ENCODE measurements around the gene ADGRV1.

Gene ADGRV1

DNA sequence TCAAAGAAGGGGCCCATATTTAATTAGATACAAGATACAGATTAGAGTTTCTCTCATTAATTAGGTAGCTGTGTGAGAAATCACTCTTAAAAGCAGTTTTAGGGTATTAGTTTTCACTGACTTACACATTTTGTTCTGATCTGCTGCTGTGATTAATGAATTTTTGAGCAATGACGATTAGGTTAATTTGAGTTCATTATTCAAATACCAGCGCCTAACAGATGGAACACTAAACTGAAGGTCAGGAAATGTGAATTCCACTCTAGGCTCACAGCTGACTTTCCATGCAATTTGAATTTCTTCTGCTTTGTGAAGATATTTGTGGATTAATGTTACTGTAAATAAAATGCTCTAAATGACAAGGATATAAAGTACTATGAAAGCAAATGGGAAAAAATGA, 380.6 kb downstream of the ADGRV1 start:
- H3K27ac ChIP-seq (ENCODE audit: low read length), result no peak overlapping the region
- no peak overlapping the region for H3K4me3 ChIP-seq (ENCODE audit: low read depth in 1 of 2, low read length in 2 of 2)

DNA sequence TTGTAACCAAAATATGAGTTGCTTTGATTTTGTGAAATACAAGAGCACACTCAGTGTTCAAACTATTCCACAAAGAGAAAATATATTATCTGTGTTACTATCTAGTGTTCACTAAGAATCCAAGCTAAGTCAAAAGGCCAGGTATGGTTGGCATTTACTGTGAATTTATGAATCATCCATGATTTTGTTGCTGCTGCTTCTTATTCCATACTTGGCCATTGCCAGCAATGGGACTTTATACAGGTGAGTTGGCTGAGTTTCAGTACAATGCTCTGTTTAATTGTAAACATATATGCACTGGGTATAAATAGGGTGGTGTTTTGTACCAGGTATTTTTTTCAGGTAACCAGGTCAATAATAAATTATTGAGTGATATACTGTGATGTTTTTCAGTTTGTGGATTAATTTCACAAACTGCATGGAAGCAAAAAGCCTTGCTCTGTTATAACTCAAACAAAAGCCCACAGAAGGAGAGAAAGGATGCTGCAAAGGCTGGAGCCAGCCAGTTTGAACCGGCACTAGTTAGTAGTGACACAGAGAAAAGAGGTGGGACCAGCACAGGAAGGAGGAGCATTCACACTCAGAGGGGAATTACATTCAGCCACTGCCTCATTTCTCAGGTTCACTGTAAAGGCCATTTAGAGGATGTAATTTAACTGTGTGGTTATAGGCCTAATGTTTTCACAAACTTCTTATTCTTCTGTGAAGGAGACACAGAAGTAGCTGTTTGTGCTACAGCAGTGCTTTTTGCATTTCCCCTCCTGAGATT, 381.8 kb downstream of the ADGRV1 start:
- Histone ChIP-seq H3K9me3 (ENCODE audit: control insufficient read depth in 1 of 2, low read length in 2 of 2) (no peaks in the 10 kb centered on the region), H3K4me3 (ENCODE audit: low read depth in 1 of 2, low read length in 2 of 2) (no peak overlapping the region), H3K36me3 (ENCODE audit: control insufficient read depth in 1 of 2, insufficient read depth in 2 of 2, low read length in 2 of 2) (no peaks in the 10 kb centered on the region), H3K4me1 (ENCODE audit: control insufficient read depth in 1 of 2, insufficient read depth in 2 of 2, low read length in 2 of 2) (peaks cover 0 to 16% of the 10 kb centered on the region in 2 donors), H3K27ac (ENCODE audit: low read length) (no peak overlapping the region), H3K27me3 (ENCODE audit: low read depth, low read length) (no peaks in the 10 kb centered on the region)

More for the DNA sequence above, 380.6 kb downstream of the ADGRV1 start:
- no peaks in the 10 kb centered on the region for H3K36me3 ChIP-seq (ENCODE audit: control insufficient read depth in 1 of 2, insufficient read depth in 2 of 2, low read length in 2 of 2)
- H3K27me3 ChIP-seq (ENCODE audit: low read depth, low read length), result no peaks in the 10 kb centered on the region
- H3K9me3 ChIP-seq (ENCODE audit: control insufficient read depth in 1 of 2, low read length in 2 of 2), result no peaks in the 10 kb centered on the region
- H3K4me1 ChIP-seq (ENCODE audit: control insufficient read depth in 1 of 2, insufficient read depth in 2 of 2, low read length in 2 of 2), result peaks cover 0 to 16% of the 10 kb centered on the region in 2 donors

GRCh38 chr5:90941002-90941720, 382.6 kb downstream of the ADGRV1 start:
- Histone ChIP-seq H3K27me3 (ENCODE audit: low read depth, low read length) (no peaks in the 10 kb centered on the region), H3K4me3 (ENCODE audit: low read depth in 1 of 2, low read length in 2 of 2) (no peak overlapping the region), H3K4me1 (ENCODE audit: control insufficient read depth in 1 of 2, insufficient read depth in 2 of 2, low read length in 2 of 2) (peaks cover 0 to 16% of the 10 kb centered on the region in 2 donors), H3K36me3 (ENCODE audit: control insufficient read depth in 1 of 2, insufficient read depth in 2 of 2, low read length in 2 of 2) (no peaks in the 10 kb centered on the region), H3K9me3 (ENCODE audit: control insufficient read depth in 1 of 2, low read length in 2 of 2) (no peaks in the 10 kb centered on the region), H3K27ac (ENCODE audit: low read length) (no peak overlapping the region)

DNA sequence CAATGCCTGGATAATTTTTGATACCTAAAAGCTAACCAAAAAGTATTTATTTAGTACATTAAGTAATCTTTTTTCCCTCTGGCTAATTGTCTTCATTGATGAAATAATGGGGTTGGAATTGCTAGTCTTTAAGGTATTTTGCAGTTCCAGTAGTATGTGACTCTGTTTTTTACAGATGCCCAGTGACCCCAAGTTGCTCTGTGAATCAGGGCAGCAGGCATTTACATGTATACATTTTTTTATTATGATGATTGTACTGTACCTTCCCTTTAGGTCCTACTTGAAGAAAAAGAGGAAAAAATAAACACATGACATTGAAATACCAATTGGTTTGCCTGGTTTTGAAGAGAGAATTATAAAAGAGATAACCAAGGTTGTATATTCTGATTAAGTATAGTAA, 385.5 kb downstream of the ADGRV1 start:
- Histone ChIP-seq H3K27me3 (ENCODE audit: low read depth, low read length) (no peaks in the 10 kb centered on the region), H3K27ac (ENCODE audit: low read length) (no peak overlapping the region)

DNA sequence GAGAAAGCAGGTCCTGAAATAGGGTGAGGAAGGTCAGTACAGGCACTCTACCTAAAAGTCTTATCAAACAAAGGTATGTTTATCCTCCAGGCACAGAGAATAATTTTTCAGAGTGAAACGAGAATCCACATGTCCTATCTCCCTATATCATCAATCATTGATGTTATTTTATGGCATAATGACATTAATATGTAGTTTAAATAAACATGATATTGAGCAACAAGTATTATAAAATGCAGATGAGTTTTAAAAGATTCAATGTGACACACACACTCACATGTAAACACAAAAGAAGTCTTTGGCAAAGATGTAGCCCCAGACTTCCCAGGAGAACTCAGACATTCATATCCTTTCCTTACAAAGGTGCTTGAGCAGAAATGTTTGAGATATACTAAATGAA, 389.1 kb downstream of the ADGRV1 start:
- Histone ChIP-seq H3K27me3 (ENCODE audit: low read depth, low read length) (no peaks in the 10 kb centered on the region), H3K4me3 (ENCODE audit: low read depth in 1 of 2, low read length in 2 of 2) (no peak overlapping the region), H3K36me3 (ENCODE audit: control insufficient read depth in 1 of 2, insufficient read depth in 2 of 2, low read length in 2 of 2) (no peaks in the 10 kb centered on the region), H3K4me1 (ENCODE audit: control insufficient read depth in 1 of 2, insufficient read depth in 2 of 2, low read length in 2 of 2) (no peaks in the 10 kb centered on the region), H3K9me3 (ENCODE audit: control insufficient read depth in 1 of 2, low read length in 2 of 2) (no peaks in the 10 kb centered on the region), H3K27ac (ENCODE audit: low read length) (no peak overlapping the region)

More for the DNA sequence above, 385.5 kb downstream of the ADGRV1 start:
- Histone ChIP-seq H3K4me3 (ENCODE audit: low read depth in 1 of 2, low read length in 2 of 2) (no peak overlapping the region), H3K9me3 (ENCODE audit: control insufficient read depth in 1 of 2, low read length in 2 of 2) (no peaks in the 10 kb centered on the region), H3K4me1 (ENCODE audit: control insufficient read depth in 1 of 2, insufficient read depth in 2 of 2, low read length in 2 of 2) (peaks cover 0 to 16% of the 10 kb centered on the region in 2 donors), H3K36me3 (ENCODE audit: control insufficient read depth in 1 of 2, insufficient read depth in 2 of 2, low read length in 2 of 2) (no peaks in the 10 kb centered on the region)

GRCh38 chr5:90948969-90949368, 390.4 kb downstream of the ADGRV1 start:
- no peaks in the 10 kb centered on the region for H3K9me3 ChIP-seq (ENCODE audit: control insufficient read depth in 1 of 2, low read length in 2 of 2)
- H3K36me3 ChIP-seq (ENCODE audit: control insufficient read depth in 1 of 2, insufficient read depth in 2 of 2, low read length in 2 of 2), result no peaks in the 10 kb centered on the region
- no peak overlapping the region for H3K4me3 ChIP-seq (ENCODE audit: low read depth in 1 of 2, low read length in 2 of 2)
- no peaks in the 10 kb centered on the region for H3K27me3 ChIP-seq (ENCODE audit: low read depth, low read length)
- no peak overlapping the region for H3K27ac ChIP-seq (ENCODE audit: low read length)
- no peaks in the 10 kb centered on the region for H3K4me1 ChIP-seq (ENCODE audit: control insufficient read depth in 1 of 2, insufficient read depth in 2 of 2, low read length in 2 of 2)

- Histone ChIP-seq H3K36me3 (ENCODE audit: control insufficient read depth in 1 of 2, insufficient read depth in 2 of 2, low read length in 2 of 2) (no peaks in the 10 kb centered on the region), H3K4me3 (ENCODE audit: low read depth in 1 of 2, low read length in 2 of 2) (no peak overlapping the region), H3K27ac (ENCODE audit: low read length) (no peak overlapping the region), H3K27me3 (ENCODE audit: low read depth, low read length) (no peaks in the 10 kb centered on the region), H3K9me3 (ENCODE audit: control insufficient read depth in 1 of 2, low read length in 2 of 2) (no peaks in the 10 kb centered on the region), H3K4me1 (ENCODE audit: control insufficient read depth in 1 of 2, insufficient read depth in 2 of 2, low read length in 2 of 2) (no peaks in the 10 kb centered on the region)
Observed at GRCh38 chr5:90949469-90950358, 391.1 kb downstream of the ADGRV1 start.

GRCh38 chr5:90955001-90955635, 396.5 kb downstream of the ADGRV1 start:
- Histone ChIP-seq H3K4me3 (ENCODE audit: low read depth in 1 of 2, low read length in 2 of 2) (no peak overlapping the region), H3K27me3 (ENCODE audit: low read depth, low read length) (no peaks in the 10 kb centered on the region), H3K27ac (ENCODE audit: low read length) (no peak overlapping the region), H3K4me1 (ENCODE audit: control insufficient read depth in 1 of 2, insufficient read depth in 2 of 2, low read length in 2 of 2) (no peaks in the 10 kb centered on the region), H3K36me3 (ENCODE audit: control insufficient read depth in 1 of 2, insufficient read depth in 2 of 2, low read length in 2 of 2) (no peaks in the 10 kb centered on the region), H3K9me3 (ENCODE audit: control insufficient read depth in 1 of 2, low read length in 2 of 2) (no peaks in the 10 kb centered on the region)

GRCh38 chr5:90956511-90957097, 398.0 kb downstream of the ADGRV1 start:
- H3K4me1 ChIP-seq (ENCODE audit: control insufficient read depth in 1 of 2, insufficient read depth in 2 of 2, low read length in 2 of 2), result no peaks in the 10 kb centered on the region
- H3K27ac ChIP-seq (ENCODE audit: low read length), result no peak overlapping the region

DNA sequence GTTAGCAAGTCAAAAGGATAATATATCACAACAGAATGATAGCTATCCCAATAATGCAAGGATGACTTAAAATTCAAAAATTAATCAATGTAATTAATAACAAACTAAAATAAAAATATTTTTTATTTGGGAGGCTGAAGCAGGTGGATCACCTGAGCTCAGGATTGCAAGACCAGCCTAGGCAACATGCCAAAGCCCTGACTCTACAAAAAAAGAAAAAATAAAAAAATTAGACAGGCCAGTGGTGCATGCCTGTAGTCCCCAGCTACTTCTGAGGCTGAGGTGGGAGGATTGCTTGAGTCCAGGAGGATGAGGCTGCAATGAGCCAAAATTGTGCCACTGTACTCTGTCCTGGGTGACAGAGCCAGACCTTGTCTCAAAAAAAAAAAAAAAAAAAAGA, 399.3 kb downstream of the ADGRV1 start:
- no peaks in the 10 kb centered on the region for H3K4me1 ChIP-seq (ENCODE audit: control insufficient read depth in 1 of 2, insufficient read depth in 2 of 2, low read length in 2 of 2)
- H3K27me3 ChIP-seq (ENCODE audit: low read depth, low read length), result no peaks in the 10 kb centered on the region

More at GRCh38 chr5:90956511-90957097, 398.0 kb downstream of the ADGRV1 start:
- Histone ChIP-seq H3K36me3 (ENCODE audit: control insufficient read depth in 1 of 2, insufficient read depth in 2 of 2, low read length in 2 of 2) (no peaks in the 10 kb centered on the region), H3K9me3 (ENCODE audit: control insufficient read depth in 1 of 2, low read length in 2 of 2) (no peaks in the 10 kb centered on the region), H3K27me3 (ENCODE audit: low read depth, low read length) (no peaks in the 10 kb centered on the region), H3K4me3 (ENCODE audit: low read depth in 1 of 2, low read length in 2 of 2) (no peak overlapping the region)

More for the DNA sequence above, 399.3 kb downstream of the ADGRV1 start:
- Histone ChIP-seq H3K9me3 (ENCODE audit: control insufficient read depth in 1 of 2, low read length in 2 of 2) (no peaks in the 10 kb centered on the region), H3K4me3 (ENCODE audit: low read depth in 1 of 2, low read length in 2 of 2) (no peak overlapping the region), H3K36me3 (ENCODE audit: control insufficient read depth in 1 of 2, insufficient read depth in 2 of 2, low read length in 2 of 2) (no peaks in the 10 kb centered on the region), H3K27ac (ENCODE audit: low read length) (no peak overlapping the region)
